ENCODE measurements around the gene IRX5. TPM values are rescaled to one million over a fixed set of nuclear protein-coding genes. Genes with fewer than 3 reads are reported as not detected.

Gene IRX5
- total RNA-seq, 1 experiment from 2014 or later: 0.86 TPM

DNA sequence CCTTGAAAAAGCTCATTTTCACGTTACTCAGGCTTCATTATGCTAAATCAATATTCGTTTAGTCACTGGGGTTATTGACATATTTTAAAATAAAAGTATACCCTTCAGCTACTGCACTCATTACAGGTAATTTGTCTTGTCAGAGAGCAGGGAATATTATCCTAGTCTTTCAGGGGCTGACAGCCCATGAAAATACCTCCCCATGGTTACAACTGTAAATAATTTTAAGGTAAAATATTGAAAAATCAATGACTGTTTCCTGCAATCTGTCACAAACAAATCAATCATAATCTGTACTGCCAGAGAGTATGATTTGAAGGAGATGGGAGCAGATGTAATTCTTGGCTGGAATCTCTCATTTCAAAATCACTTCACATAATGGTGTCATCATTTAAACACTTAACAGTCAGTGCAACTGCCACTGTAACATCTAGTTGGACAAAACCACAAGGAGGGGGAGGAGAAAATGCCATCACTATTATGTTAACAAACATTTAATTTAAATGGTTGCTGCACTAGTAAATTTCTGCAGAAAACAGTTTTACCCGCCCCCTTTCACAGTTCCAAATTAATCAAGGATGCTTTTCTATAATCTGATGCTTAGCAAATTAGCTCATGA lies 9.3 kb upstream of the IRX5 start:
- Histone ChIP-seq H3K27me3 (ENCODE audit: insufficient read depth, low read length) (peaks cover 3% of the 10 kb centered on the region), H3K79me2 (ENCODE audit: insufficient read depth, low read length) (no peaks in the 10 kb centered on the region), H3K36me3 (ENCODE audit: control insufficient read depth in 1 of 2, insufficient read depth in 2 of 2, low read length in 2 of 2) (no peaks in the 10 kb centered on the region), H2AFZ (ENCODE audit: low read depth, low read length, poor library complexity, severe bottlenecking) (no peak overlapping the region), H4K20me1 (ENCODE audit: insufficient read depth) (no peaks in the 10 kb centered on the region; the same call in 1 of the 2 replicates), H3K4me3 (replicated peaks in 1 of 2; ENCODE audit: low read depth in 1 of 2, low read length in 2 of 2) (no peak overlapping the region), H3K9me2 (ENCODE audit: insufficient read depth) (no peaks in the 10 kb centered on the region), H3K4me1 (ENCODE audit: control insufficient read depth in 1 of 2, insufficient read depth in 2 of 2, low read length in 2 of 2) (no peaks in the 10 kb centered on the region), H3K9me3 (ENCODE audit: control insufficient read depth in 1 of 2, insufficient read depth in 1 of 2, low read depth in 1 of 2, low read length in 2 of 2) (no peaks in the 10 kb centered on the region), H3K9ac (ENCODE audit: low read length) (no peak overlapping the region), H3K4me2 (ENCODE audit: low read length) (no peak overlapping the region), H3K27ac (ENCODE audit: low read depth, low read length) (no peak overlapping the region)
- no peak for DNase-seq (ENCODE audit: low read depth, low spot score)
- TF ChIP-seq RAD21 (IDR thresholded peaks at IDR 0.05; ENCODE audit: low read depth) (no peak), EZH2phosphoT487 (IDR thresholded peaks at IDR 0.05; ENCODE audit: borderline replicate concordance) (no peak), CEBPB (IDR thresholded peaks at IDR 0.05; ENCODE audit: low read depth) (no peak), CTCF (IDR thresholded peaks at IDR 0.05 in 2 of 3, conservative IDR thresholded peaks at IDR 0.05 in 1 of 3; ENCODE audit: borderline replicate concordance in 1 of 3, insufficient read depth in 1 of 3, low read depth in 2 of 3, low read length in 2 of 3) (no peak), EZH2 (IDR thresholded peaks at IDR 0.05) (no peak), EGR1 (IDR thresholded peaks at IDR 0.05; ENCODE audit: low read depth) (no peak), POLR2A (IDR thresholded peaks at IDR 0.05; ENCODE audit: borderline replicate concordance, extremely low read depth, insufficient read depth, insufficient read length) (no peak), ZBTB33 (IDR thresholded peaks at IDR 0.05; ENCODE audit: extremely low read depth, insufficient replicate concordance, low read length) (no peak), SIN3A (IDR thresholded peaks at IDR 0.05; ENCODE audit: low read depth) (no peak)
- no peak for ATAC-seq
- RAD21 ChIA-PET (ENCODE audit: low non-redundant PET in 1 of 2, low total read pairs in 2 of 2, uncharacterized antibody in 2 of 2, unreplicated experiment in 2 of 2): no interaction called here
- BruUV-seq (replicated peaks): no TSS peak
- CTCF ChIA-PET: no interaction called here
- intact Hi-C loops (cut with micrococcal nuclease): loop anchor here (10.0 kb wide), 1 partner anchor 1147 kb away; no protein-coding TSS in a partner anchor
- POLR2A ChIA-PET: no interaction called here
